NCI-H2196 (cell line): ENCODE results near the gene SCYL1.
A peak's percentile ranks its signal among the peaks of the same experiment; 100 is the strongest.
"Not testable (repeated sequence)": the region's sequence is repeated elsewhere in the genome, so short reads cannot be mapped to it uniquely, and the experiment has no call there.

Experiments used
- DNase-seq: peaks from one replicate; lab custom pipeline; 2025; ENCODE audit not compliant: unreplicated experiment; lab: John Stamatoyannopoulos, UW

SCYL1 gene

GRCh38 chr11:65564879-65565559, 40.1 kb downstream of the SCYL1 start:
- DNase-seq = not testable (repeated sequence)

GRCh38 chr11:65565624-65566453, 41.0 kb downstream of the SCYL1 start:
- DNase-seq = no peak

GRCh38 chr11:65569164-65569972, 44.5 kb downstream of the SCYL1 start:
- peak; percentile 69 for DNase-seq

- DNase-seq = peak; percentile 99
These were observed 45.4 kb downstream of the SCYL1 start, which contains the start of gene ZNRD2 for GRCh38 chr11:65569973-65570918. Gene ZNRD2 (plus strand): TSS chr11:65570477. CDS start chr11:65570492, 15 bp downstream.

- DNase-seq = no peak
These were observed 46.5 kb downstream of the SCYL1 start for GRCh38 chr11:65571420-65571819.

- peak; percentile 73 for DNase-seq
These were observed 47.1 kb downstream of the SCYL1 start for GRCh38 chr11:65571940-65572339.

- peak; percentile 81 for DNase-seq
These were observed 47.6 kb downstream of the SCYL1 start, which contains the start of gene FAM89B for GRCh38 chr11:65572356-65573051. Gene FAM89B (plus strand): TSS chr11:65572538. CDS start chr11:65572670, 132 bp downstream.

- DNase-seq = no peak
These were observed 48.7 kb downstream of the SCYL1 start for GRCh38 chr11:65573391-65574079.

- DNase-seq = peak; percentile 91
These were observed 49.4 kb downstream of the SCYL1 start for GRCh38 chr11:65574109-65574810.

GRCh38 chr11:65574811-65575567, 50.1 kb downstream of the SCYL1 start:
- DNase-seq = no peak

GRCh38 chr11:65575568-65576231, 50.8 kb downstream of the SCYL1 start, which contains the start of gene EHBP1L1:
Gene EHBP1L1 (plus strand): TSS chr11:65576053. CDS start chr11:65576303, 250 bp downstream.
- DNase-seq = peak; percentile 75

GRCh38 chr11:65576232-65576866, 51.5 kb downstream of the SCYL1 start:
- DNase-seq = no peak

GRCh38 chr11:65576867-65577755, 52.2 kb downstream of the SCYL1 start:
- DNase-seq = peak; percentile 29

GRCh38 chr11:65577756-65578109, 52.9 kb downstream of the SCYL1 start:
- DNase-seq = no peak

GRCh38 chr11:65578134-65578533, 53.3 kb downstream of the SCYL1 start:
- no peak for DNase-seq

GRCh38 chr11:65578667-65579066, 53.8 kb downstream of the SCYL1 start:
- no peak for DNase-seq
